Measurements from ENCODE around the gene FBXO34.

The FBXO34 gene

GRCh38 chr14:55297611-55298499 is 26.6 kb downstream of the FBXO34 start:
- Mint-ChIP-seq H3K36me3 (ENCODE audit: low read depth) (peaks cover 26% of the 10 kb centered on the region), H3K4me1 (peaks cover 14% of the 10 kb centered on the region), H3K27me3 (ENCODE audit: low read depth) (no peaks in the 10 kb centered on the region), H3K4me3 (no peak overlapping the region), H3K9me3 (no peaks in the 10 kb centered on the region), H3K27ac (peak overlapping the region in 2 of 3 experiments; percentile 37 to 64)
- TF ChIP-seq CTCF (IDR thresholded peaks at IDR 0.05; ENCODE audit: unreplicated experiment in 3 of 3) = no peak

GRCh38 chr14:55298500-55298822 is 27.2 kb downstream of the FBXO34 start:
- no peak for TF ChIP-seq CTCF (IDR thresholded peaks at IDR 0.05; ENCODE audit: unreplicated experiment in 3 of 3)
- Mint-ChIP-seq H3K27ac (peak overlapping the region in 1 of 3 experiments; percentile 64), H3K4me3 (no peak overlapping the region), H3K36me3 (ENCODE audit: low read depth) (peaks cover 26% of the 10 kb centered on the region), H3K9me3 (no peaks in the 10 kb centered on the region), H3K27me3 (ENCODE audit: low read depth) (no peaks in the 10 kb centered on the region), H3K4me1 (peaks cover 20% of the 10 kb centered on the region)

- Mint-ChIP-seq H3K27me3 (ENCODE audit: low read depth) (no peaks in the 10 kb centered on the region), H3K4me1 (peaks cover 31% of the 10 kb centered on the region)
- no peak for TF ChIP-seq CTCF (IDR thresholded peaks at IDR 0.05; ENCODE audit: unreplicated experiment in 3 of 3)
These were observed 30.4 kb downstream of the FBXO34 start for GRCh38 chr14:55301437-55302121.

GRCh38 chr14:55302367-55303124 is 31.3 kb downstream of the FBXO34 start:
- Mint-ChIP-seq H3K27ac (peak overlapping the region; percentile 6 to 41 (median 34)), H3K36me3 (ENCODE audit: low read depth) (peaks cover 26% of the 10 kb centered on the region), H3K4me1 (peaks cover 31% of the 10 kb centered on the region), H3K9me3 (no peaks in the 10 kb centered on the region), H3K4me3 (no peak overlapping the region), H3K27me3 (ENCODE audit: low read depth) (no peaks in the 10 kb centered on the region)
- no peak for TF ChIP-seq CTCF (IDR thresholded peaks at IDR 0.05; ENCODE audit: unreplicated experiment in 3 of 3)

More at GRCh38 chr14:55301437-55302121, 30.4 kb downstream of the FBXO34 start:
- no peaks in the 10 kb centered on the region for H3K9me3 Mint-ChIP-seq
- peaks cover 26% of the 10 kb centered on the region for H3K36me3 Mint-ChIP-seq (ENCODE audit: low read depth)
- no peak overlapping the region for H3K4me3 Mint-ChIP-seq
- peak overlapping the region in 1 of 3 experiments; percentile 9 for H3K27ac Mint-ChIP-seq

- Mint-ChIP-seq H3K4me1 (peaks cover 31% of the 10 kb centered on the region), H3K9me3 (no peaks in the 10 kb centered on the region), H3K27ac (peak overlapping the region in 1 of 3 experiments; percentile 41), H3K4me3 (no peak overlapping the region), H3K36me3 (ENCODE audit: low read depth) (peaks cover 20% of the 10 kb centered on the region), H3K27me3 (ENCODE audit: low read depth) (no peaks in the 10 kb centered on the region)
- no peak for TF ChIP-seq CTCF (IDR thresholded peaks at IDR 0.05; ENCODE audit: unreplicated experiment in 3 of 3)
These were observed 31.9 kb downstream of the FBXO34 start for GRCh38 chr14:55303125-55303499.
